Stomach (tissue), 9 donors: ENCODE measurements around the gene HIGD2B. TPM values are rescaled to one million over a fixed set of nuclear protein-coding genes. Genes with fewer than 3 reads are reported as not detected.
"Not testable (repeated sequence)": the region's sequence is repeated elsewhere in the genome, so short reads cannot be mapped to it uniquely, and the experiment has no call there.

Experiments used
- DNase-seq, 2 donors: peaks; one replicate each; pipeline versions ENCODE4 v3.0.0 to v3.0.0-alpha.2; 2013 to 2019
- H3K27ac ChIP-seq, 5 donors: fragments of 200-600 bp in 4 of 5; sonication (generic) in 4 of 5; one replicate each; pipeline ENCODE4 v1.5.1; 2013 to 2019; ENCODE audit warnings: mild to moderate bottlenecking in 1 of 5, moderate library complexity in 1 of 5
- H3K27me3 ChIP-seq, 3 donors: fragments of 200-600 bp; sonication (generic); one replicate each; pipeline ENCODE4 v1.5.1; 2017 to 2019; ENCODE audit warnings: mixed run types in 1 of 3
- H3K36me3 ChIP-seq, 4 donors: fragments of 200-600 bp; sonication (generic); 1 replicate in 3 of 4; 2 replicates in 1 of 4; pipeline ENCODE4 v1.5.1; 2016 to 2019
- H3K4me1 ChIP-seq, 4 donors: fragments of 200-600 bp; sonication (generic); one replicate each; pipeline ENCODE4 v1.5.1; 2016 to 2019
- H3K4me3 ChIP-seq, 4 donors: fragments of 200-600 bp; sonication (generic) in 3 of 4; one replicate each; pipeline ENCODE4 v1.5.1; 2016 to 2019; ENCODE audit warnings: mild to moderate bottlenecking in 1 of 4
- H3K9me3 ChIP-seq, 4 donors: fragments of 200-600 bp; sonication (generic); one replicate each; pipeline ENCODE4 v1.5.1; 2016 to 2019
- CTCF ChIP-seq, 7 experiments: fragments of 450-650 bp in 4 of 7; fragments of 200-600 bp in 3 of 7; sonication (generic) in 3 of 7; IDR thresholded peaks; one replicate each; pipeline ENCODE4 v1.5.1; 2016 to 2019; ENCODE audit warnings: antibody characterized with exemption in 7 of 7, control low read depth in 2 of 7, mild to moderate bottlenecking in 1 of 7
- EP300 ChIP-seq: sonication (generic); formaldehyde crosslinking; IDR thresholded peaks from one replicate; pipeline ENCODE4 v1.6.1; 2017; ENCODE audit warnings: antibody characterized with exemption
- POLR2A ChIP-seq, 4 donors: fragments of 450-650 bp; IDR thresholded peaks; one replicate each; pipeline ENCODE4 v1.6.1; 2016; ENCODE audit warnings: antibody characterized with exemption in 4 of 4, control low read depth in 2 of 4, mild to moderate bottlenecking in 1 of 4, moderate library complexity in 1 of 4
- POLR2AphosphoS5 ChIP-seq, 3 donors: sonication (generic); formaldehyde crosslinking; IDR thresholded peaks; one replicate each; pipeline ENCODE4 v1.6.1; 2016; ENCODE audit warnings: antibody characterized with exemption in 3 of 3
- WGBS, 5 donors: extraction: QIAGEN DNeasy Blood & Tissue Kit in 3 of 5; methylation state at CpG; one replicate each; pipeline versions ENCODE4 v1.1.5 to v1.1.7; 2013 to 2018; 5-methylcytosine and 5-hydroxymethylcytosine counted together
- intact Hi-C: fragments of 100-400 bp; cut with DNase I; formaldehyde crosslinking; loops from one replicate; pipeline ENCODE4 v1.15.1; 2023; ENCODE audit warnings: low total_unique reads
- polyA plus RNA-seq, 3 donors: library from polyadenylated mRNA; stranded (reverse); fragments of 200-250 nt; gene quantifications; one replicate each; pipeline ENCODE4 v1.2.3, GENCODE V29; 2013
- total RNA-seq, 5 donors: library from RNA; depleted of rRNA; stranded (reverse); fragments of >200 nt; gene quantifications; one replicate each; pipeline versions ENCODE4 v1.1.0 to v1.2.3, GENCODE V29; 2014 to 2016
- donor health status: healthy with polysubstance abuse.
- donor health status: Bipolar disorder and iron deficiency.
- donor health status: healthy.

Gene HIGD2B
- total and polyA plus RNA-seq, 8 donors, result 0.37 TPM; not detected in 7

GRCh38 chr15:72725446-72725845 lies 39.5 kb upstream of the HIGD2B start:
- Histone ChIP-seq H3K27ac (no peak overlapping the region), H3K27me3 (no peaks in the 10 kb centered on the region), H3K4me1 (no peaks in the 10 kb centered on the region), H3K9me3 (no peaks in the 10 kb centered on the region), H3K4me3 (no peak overlapping the region), H3K36me3 (peaks cover 0 to 64% (median 42%) of the 10 kb centered on the region in 4 donors)
- intact Hi-C loops, result no loop called here
- no peak for DNase-seq
- TF ChIP-seq POLR2AphosphoS5 (IDR thresholded peaks at IDR 0.05), result no peak
- TF ChIP-seq EP300, result no peak
- no peak for TF ChIP-seq CTCF (IDR thresholded peaks at IDR 0.05)
- TF ChIP-seq POLR2A (IDR thresholded peaks at IDR 0.05), result no peak
- WGBS, 5 donors, result 87 to 97% (median 95%) methylated on average over 3 of the region's 3 CpGs

GRCh38 chr15:72724028-72724427 lies 38.0 kb upstream of the HIGD2B start:
- Histone ChIP-seq H3K36me3 (peaks cover 0 to 58% (median 40%) of the 10 kb centered on the region in 4 donors), H3K27ac (no peak overlapping the region), H3K4me3 (no peak overlapping the region), H3K9me3 (no peaks in the 10 kb centered on the region), H3K4me1 (no peaks in the 10 kb centered on the region), H3K27me3 (no peaks in the 10 kb centered on the region)
- DNase-seq, result no peak
- TF ChIP-seq POLR2AphosphoS5 (IDR thresholded peaks at IDR 0.05), result no peak
- TF ChIP-seq POLR2A (IDR thresholded peaks at IDR 0.05), result no peak
- TF ChIP-seq EP300, result no peak
- TF ChIP-seq CTCF (IDR thresholded peaks at IDR 0.05), result no peak
- intact Hi-C loops, result no loop called here
- WGBS, 5 donors, result 42 to 76% (median 58%) methylated on average over 1 of the region's 1 CpG

- intact Hi-C loops, result no loop called here
- peak; percentile 70 to 83 for DNase-seq
- no peaks in the 10 kb centered on the region for H3K27me3 ChIP-seq
- no peak overlapping the region for H3K4me3 ChIP-seq
- H3K36me3 ChIP-seq, result peaks cover 8 to 60% (median 46%) of the 10 kb centered on the region in 4 donors
- no peak for TF ChIP-seq POLR2AphosphoS5 (IDR thresholded peaks at IDR 0.05)
- no peak for TF ChIP-seq EP300
- no peak for TF ChIP-seq POLR2A (IDR thresholded peaks at IDR 0.05)
- TF ChIP-seq CTCF (IDR thresholded peaks at IDR 0.05), result peak in 4 of 7 experiments; percentile 31 to 59 (median 41)
- no peaks in the 10 kb centered on the region for H3K4me1 ChIP-seq
- H3K27ac ChIP-seq, result no peak overlapping the region
- WGBS, 5 donors, result 35 to 40% (median 36%) methylated on average over 3 of the region's 3 CpGs
- H3K9me3 ChIP-seq, result no peaks in the 10 kb centered on the region
These were observed 36.2 kb upstream of the HIGD2B start for GRCh38 chr15:72722071-72722696.

GRCh38 chr15:72708551-72709303 lies 22.7 kb upstream of the HIGD2B start:
- peaks cover 0 to 33% (median 30%) of the 10 kb centered on the region in 4 donors for H3K36me3 ChIP-seq
- H3K27me3 ChIP-seq, intact Hi-C loops, H3K9me3 ChIP-seq, H3K4me3 ChIP-seq, DNase-seq, H3K27ac ChIP-seq: not testable (repeated sequence)
- 78 to 88% (median 83%) methylated on average over 8 of the region's 8 CpGs for WGBS, 5 donors
- H3K4me1 ChIP-seq, result peaks cover 0 to 16% (median 0%) of the 10 kb centered on the region in 4 donors
